ENCODE results near the gene OLAH. TPM values are rescaled to one million over a fixed set of nuclear protein-coding genes. Genes with fewer than 3 reads are reported as not detected.

OLAH gene
- total RNA-seq, 1 donor: not detected

DNA sequence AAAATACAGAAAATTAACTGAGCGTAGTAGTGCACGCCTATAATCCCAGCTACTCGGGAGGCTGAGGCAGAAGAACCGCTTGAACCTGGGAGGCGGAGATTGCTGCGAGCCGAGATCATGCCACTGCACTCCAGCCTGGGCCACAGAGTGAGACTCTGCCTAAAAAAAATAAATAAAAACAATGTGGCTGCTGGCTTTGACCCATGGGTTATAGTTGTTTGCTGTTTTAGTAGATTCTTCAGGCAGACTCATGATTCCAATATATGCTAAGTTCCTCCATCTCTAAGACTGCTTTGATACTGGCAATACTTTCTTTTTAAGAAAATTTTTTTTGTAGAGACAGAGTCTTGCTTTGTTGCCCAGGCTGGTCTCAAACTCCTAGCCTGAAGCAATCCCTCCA is 8.4 kb downstream of the OLAH start:
- TF ChIP-seq, protein P1, sequence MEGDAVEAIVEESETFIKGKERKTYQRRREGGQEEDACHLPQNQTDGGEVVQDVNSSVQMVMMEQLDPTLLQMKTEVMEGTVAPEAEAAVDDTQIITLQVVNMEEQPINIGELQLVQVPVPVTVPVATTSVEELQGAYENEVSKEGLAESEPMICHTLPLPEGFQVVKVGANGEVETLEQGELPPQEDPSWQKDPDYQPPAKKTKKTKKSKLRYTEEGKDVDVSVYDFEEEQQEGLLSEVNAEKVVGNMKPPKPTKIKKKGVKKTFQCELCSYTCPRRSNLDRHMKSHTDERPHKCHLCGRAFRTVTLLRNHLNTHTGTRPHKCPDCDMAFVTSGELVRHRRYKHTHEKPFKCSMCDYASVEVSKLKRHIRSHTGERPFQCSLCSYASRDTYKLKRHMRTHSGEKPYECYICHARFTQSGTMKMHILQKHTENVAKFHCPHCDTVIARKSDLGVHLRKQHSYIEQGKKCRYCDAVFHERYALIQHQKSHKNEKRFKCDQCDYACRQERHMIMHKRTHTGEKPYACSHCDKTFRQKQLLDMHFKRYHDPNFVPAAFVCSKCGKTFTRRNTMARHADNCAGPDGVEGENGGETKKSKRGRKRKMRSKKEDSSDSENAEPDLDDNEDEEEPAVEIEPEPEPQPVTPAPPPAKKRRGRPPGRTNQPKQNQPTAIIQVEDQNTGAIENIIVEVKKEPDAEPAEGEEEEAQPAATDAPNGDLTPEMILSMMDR (IDR thresholded peaks at IDR 0.05; ENCODE audit: insufficient read depth, low read depth, low read length): no peak
- DNase-seq (ENCODE audit: low read depth): no peak
- H3K4me3 ChIP-seq (ENCODE audit: low read depth, low read length): no peak overlapping the region

DNA sequence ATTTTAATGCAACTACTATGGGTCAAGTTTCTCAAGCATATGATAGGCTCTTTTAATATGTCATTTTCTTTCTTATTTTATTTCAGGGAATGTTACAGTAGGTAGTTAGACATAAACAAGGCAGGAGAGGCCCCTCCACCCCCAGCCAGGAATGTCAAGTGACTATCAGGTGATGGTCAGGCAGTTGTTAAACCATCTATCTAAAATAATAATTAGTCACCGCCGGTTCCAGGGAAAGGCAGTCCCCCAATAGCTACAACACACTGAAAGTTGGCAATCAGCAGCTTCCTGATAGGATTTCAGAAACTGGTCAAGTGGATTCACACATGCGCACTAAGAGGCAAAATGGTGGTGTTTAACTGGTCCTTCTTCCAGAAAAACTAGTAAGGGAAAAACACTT is 9.3 kb downstream of the OLAH start:
- DNase-seq (ENCODE audit: low read depth): no peak
- no peak overlapping the region for H3K4me3 ChIP-seq (ENCODE audit: low read depth, low read length)
- TF ChIP-seq, protein P1 (IDR thresholded peaks at IDR 0.05; ENCODE audit: insufficient read depth, low read depth, low read length): no peak

DNA sequence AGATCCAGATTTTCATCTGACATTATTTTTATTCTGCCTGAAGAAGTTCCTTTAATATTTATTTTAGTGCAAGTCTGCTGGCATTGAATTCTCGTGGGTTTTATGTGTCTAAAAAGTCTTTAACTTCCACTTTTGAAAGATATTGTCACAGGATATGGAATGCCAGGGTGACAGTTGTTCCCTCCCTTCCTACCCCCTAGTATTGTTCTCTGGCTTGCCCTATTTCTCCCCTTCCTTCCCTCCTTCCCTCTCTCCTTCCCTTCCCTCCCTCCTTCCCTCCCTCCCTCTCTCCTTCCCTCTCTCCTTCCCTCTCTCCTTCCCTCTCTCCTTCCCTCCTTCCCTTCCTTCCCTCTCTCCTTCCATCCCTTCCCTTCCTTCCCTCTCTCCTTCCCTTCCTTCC is 14.9 kb downstream of the OLAH start:
- H3K4me3 ChIP-seq (ENCODE audit: low read depth, low read length): no peak overlapping the region
- DNase-seq (ENCODE audit: low read depth): no peak
- TF ChIP-seq, protein P1 (IDR thresholded peaks at IDR 0.05; ENCODE audit: insufficient read depth, low read depth, low read length): no peak

DNA sequence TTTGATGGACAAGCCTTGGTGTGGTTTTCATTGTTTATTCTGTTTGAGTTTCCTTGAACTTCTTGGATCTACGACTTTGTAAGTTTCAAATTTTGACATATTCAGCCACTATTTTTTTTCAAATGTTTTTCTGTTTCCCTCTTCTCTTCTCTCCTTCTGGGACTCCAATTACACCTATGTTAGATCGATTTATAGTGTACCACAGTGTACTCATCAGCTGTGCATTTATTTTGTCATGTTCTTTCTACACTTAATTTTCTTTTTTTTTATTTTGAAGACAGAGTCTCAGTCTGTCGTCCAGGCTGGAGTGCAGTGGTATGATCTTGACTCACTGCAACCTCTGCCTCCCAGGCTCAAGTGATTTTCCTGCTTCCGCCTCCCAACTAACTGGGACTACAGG is 16.2 kb downstream of the OLAH start:
- TF ChIP-seq, protein P1 (IDR thresholded peaks at IDR 0.05; ENCODE audit: insufficient read depth, low read depth, low read length): no peak
- no peak for DNase-seq (ENCODE audit: low read depth)
- no peak overlapping the region for H3K4me3 ChIP-seq (ENCODE audit: low read depth, low read length)

DNA sequence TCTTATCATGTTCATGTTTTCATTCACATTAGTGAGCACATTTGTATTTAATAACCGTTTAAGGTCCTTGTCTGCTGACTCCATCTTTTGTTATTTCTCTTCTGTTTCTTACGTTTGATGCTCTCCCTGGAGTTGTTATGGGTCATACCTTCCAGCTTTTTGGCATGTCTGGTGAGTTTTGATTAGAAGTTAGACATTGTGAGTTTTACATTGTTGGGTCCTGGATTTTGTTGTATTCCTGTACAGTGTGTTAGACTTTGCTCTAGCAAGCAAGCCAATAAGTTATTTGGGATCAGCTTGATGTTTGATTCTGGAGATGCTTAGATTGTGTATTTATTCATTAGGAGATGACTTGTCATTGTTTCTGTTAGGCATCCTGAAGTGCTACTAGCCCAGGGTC is 16.9 kb downstream of the OLAH start:
- DNase-seq (ENCODE audit: low read depth): no peak
- TF ChIP-seq, protein P1 (IDR thresholded peaks at IDR 0.05; ENCODE audit: insufficient read depth, low read depth, low read length): no peak
- H3K4me3 ChIP-seq (ENCODE audit: low read depth, low read length): no peak overlapping the region

DNA sequence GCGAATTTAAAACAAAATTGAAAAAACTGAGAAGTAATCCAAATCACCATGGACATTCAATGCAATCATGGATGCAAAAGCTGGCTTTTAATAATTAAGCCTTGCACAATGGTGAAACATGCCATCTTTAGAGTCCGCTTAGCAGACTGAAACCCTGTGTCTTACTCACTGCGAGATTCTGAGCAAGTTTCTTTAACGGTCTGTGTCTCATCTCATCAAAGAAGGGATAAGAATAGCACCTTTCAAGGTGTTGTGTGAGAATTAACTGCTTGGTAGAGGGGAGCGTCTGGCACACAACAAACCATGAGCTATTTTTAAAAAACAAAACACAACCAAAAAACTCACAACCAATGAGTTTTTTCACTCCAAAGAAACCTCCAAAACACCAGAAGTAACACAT is 23.4 kb downstream of the OLAH start:
- TF ChIP-seq, protein P1 (IDR thresholded peaks at IDR 0.05; ENCODE audit: insufficient read depth, low read depth, low read length): no peak
- no peak for DNase-seq (ENCODE audit: low read depth)

DNA sequence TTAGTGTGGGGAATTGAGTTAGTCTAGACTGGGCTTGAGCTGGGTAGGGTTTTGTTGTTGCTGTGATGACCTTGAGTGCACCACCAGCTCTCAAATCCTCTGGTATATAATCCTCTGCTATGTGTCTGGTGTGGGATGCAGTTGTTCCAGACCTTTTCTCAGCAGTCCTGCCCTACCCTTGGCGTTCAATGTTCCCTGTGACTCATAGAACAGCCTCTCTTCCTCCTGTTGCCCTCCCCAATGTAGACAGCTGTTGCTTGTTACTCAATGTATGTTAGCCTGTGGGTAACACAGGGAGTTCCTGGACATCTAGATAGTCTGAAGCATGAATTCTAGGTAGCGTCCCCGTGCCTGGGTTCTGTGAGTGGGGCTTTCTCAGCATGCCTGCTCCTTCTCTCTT is 25.1 kb downstream of the OLAH start:
- DNase-seq (ENCODE audit: low read depth): peak; percentile 94
- TF ChIP-seq, protein P1 (IDR thresholded peaks at IDR 0.05; ENCODE audit: insufficient read depth, low read depth, low read length): no peak
- H3K4me3 ChIP-seq (ENCODE audit: low read depth, low read length): no peak overlapping the region

More for the DNA sequence above, 23.4 kb downstream of the OLAH start:
- no peak overlapping the region for H3K4me3 ChIP-seq (ENCODE audit: low read depth, low read length)

All from fibroblast of villous mesenchyme (primary cell).